Neural cell (in vitro differentiated cells): ENCODE measurements around the gene PIGT.

Experiments
- CTCF ChIP-seq: fragments of 450-650 bp; IDR thresholded peaks from 2 replicates; pipeline ENCODE4 v1.5.1; 2014; ENCODE audit warnings: antibody characterized with exemption, mild to moderate bottlenecking, moderate library complexity; ENCODE audit not compliant: poor library complexity, severe bottlenecking
- EP300 ChIP-seq: fragments of 450-650 bp; conservative IDR thresholded peaks from 2 replicates; pipeline ENCODE4 v1.6.1; 2014; ENCODE audit warnings: antibody characterized with exemption, mild to moderate bottlenecking, moderate library complexity; ENCODE audit not compliant: poor library complexity, severe bottlenecking
- EZH2 ChIP-seq: fragments of 200-600, 300-800 bp; shearing (Covaris generic), sonication (generic); IDR thresholded peaks from 2 replicates; pipeline ENCODE4 v1.6.1; 2014; ENCODE audit warnings: antibody characterized with exemption, low read length, borderline replicate concordance, mild to moderate bottlenecking; ENCODE audit not compliant: insufficient read depth, poor library complexity, severe bottlenecking
- POLR2AphosphoS5 ChIP-seq: IDR thresholded peaks from 2 replicates; pipeline ENCODE4 v1.6.1; 2012
- RAD21 ChIP-seq: fragments of 450-650 bp; conservative IDR thresholded peaks from 2 replicates; pipeline ENCODE4 v1.6.1; 2014; ENCODE audit warnings: antibody characterized with exemption, mild to moderate bottlenecking, moderate library complexity
- SMC3 ChIP-seq: fragments of 450-650 bp; conservative IDR thresholded peaks from 2 replicates; pipeline ENCODE4 v1.6.1; 2014; ENCODE audit warnings: antibody characterized with exemption, mild to moderate bottlenecking, moderate library complexity; ENCODE audit not compliant: poor library complexity
- TAF1 ChIP-seq: IDR thresholded peaks from 2 replicates; pipeline ENCODE4 v1.6.1; 2012; ENCODE audit warnings: low read depth

- TF ChIP-seq CTCF = no peak
- no peak for TF ChIP-seq TAF1
- TF ChIP-seq EP300 = no peak
- no peak for TF ChIP-seq EZH2
- TF ChIP-seq POLR2AphosphoS5 = no peak
- no peak for TF ChIP-seq RAD21
- TF ChIP-seq SMC3 = no peak
Measured at GRCh38 chr20:45407783-45408645, 7.9 kb upstream of the PIGT start, which contains the start of gene DBNDD2.
